Spleen (tissue), 7 donors: ENCODE results near the gene SPINT3.

ENCODE experiments used
- POLR2AphosphoS5 ChIP-seq, 3 donors: sonication (generic); formaldehyde crosslinking; IDR thresholded peaks; one replicate each; pipeline ENCODE4 v1.5.1; 2017; ENCODE audit warnings: antibody characterized with exemption in 3 of 3
- TF ChIP-seq, protein P1 (sequence below), 11 experiments: fragments of 200-600 bp in 7 of 11; fragments of 450-650 bp in 4 of 11; sonication (generic) in 4 of 11; IDR thresholded peaks in 8 of 11; conservative IDR thresholded peaks in 3 of 11; 1 replicate in 7 of 11; 2 replicates in 4 of 11; pipeline versions ENCODE4 v1.4.0 to v1.8.0; 2016 to 2021; ENCODE audit warnings: antibody characterized with exemption in 11 of 11, inconsistent platforms in 4 of 11, mild to moderate bottlenecking in 1 of 11
- donor health status: DM: no; HTN: no; CAD: no; lungs with moderate emphysema.
- donor health status: DM: no; HTN: no; CAD: no.
- donor health status: DM: no; HTN: no; CAD: no.

DNA sequence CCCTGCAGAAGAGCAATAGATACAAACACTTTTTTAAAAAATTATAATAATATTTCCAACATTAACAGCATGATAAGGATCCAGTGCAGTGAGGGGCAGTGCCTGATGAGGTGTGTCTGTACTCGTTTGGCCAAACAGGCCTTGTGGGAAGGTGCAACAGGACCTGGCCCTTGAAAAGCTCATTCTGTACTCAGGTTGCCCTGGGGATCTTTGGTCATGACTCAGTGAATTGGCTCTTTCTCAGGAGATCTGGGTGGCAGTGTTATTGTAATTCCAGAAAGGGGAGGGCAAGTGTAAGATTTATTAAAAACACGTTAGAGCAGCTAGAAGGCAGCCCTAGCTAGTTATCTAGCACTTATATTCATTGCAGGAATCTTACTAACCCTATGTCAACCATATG is 2.9 kb upstream of the SPINT3 start:
- no peak for TF ChIP-seq POLR2AphosphoS5 (IDR thresholded peaks at IDR 0.05)
- TF ChIP-seq, protein P1, sequence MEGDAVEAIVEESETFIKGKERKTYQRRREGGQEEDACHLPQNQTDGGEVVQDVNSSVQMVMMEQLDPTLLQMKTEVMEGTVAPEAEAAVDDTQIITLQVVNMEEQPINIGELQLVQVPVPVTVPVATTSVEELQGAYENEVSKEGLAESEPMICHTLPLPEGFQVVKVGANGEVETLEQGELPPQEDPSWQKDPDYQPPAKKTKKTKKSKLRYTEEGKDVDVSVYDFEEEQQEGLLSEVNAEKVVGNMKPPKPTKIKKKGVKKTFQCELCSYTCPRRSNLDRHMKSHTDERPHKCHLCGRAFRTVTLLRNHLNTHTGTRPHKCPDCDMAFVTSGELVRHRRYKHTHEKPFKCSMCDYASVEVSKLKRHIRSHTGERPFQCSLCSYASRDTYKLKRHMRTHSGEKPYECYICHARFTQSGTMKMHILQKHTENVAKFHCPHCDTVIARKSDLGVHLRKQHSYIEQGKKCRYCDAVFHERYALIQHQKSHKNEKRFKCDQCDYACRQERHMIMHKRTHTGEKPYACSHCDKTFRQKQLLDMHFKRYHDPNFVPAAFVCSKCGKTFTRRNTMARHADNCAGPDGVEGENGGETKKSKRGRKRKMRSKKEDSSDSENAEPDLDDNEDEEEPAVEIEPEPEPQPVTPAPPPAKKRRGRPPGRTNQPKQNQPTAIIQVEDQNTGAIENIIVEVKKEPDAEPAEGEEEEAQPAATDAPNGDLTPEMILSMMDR (IDR thresholded peaks at IDR 0.05 in 8 of 11, conservative IDR thresholded peaks at IDR 0.05 in 3 of 11), result no peak
